ENCODE results near the gene BMX. TPM values are rescaled to one million over a fixed set of nuclear protein-coding genes. Genes with fewer than 3 reads are reported as not detected.

Gene BMX
- total RNA-seq, 1 donor from 2014 or later = not detected

- DNase-seq (ENCODE audit: low spot score, unreplicated experiment) = no peak
- no peak for TF ChIP-seq CTCF (IDR thresholded peaks at IDR 0.05; ENCODE audit: unreplicated experiment)
- Mint-ChIP-seq H3K27me3 (peaks cover 3% of the 10 kb centered on the region), H3K4me3 (ENCODE audit: low read depth) (no peak overlapping the region), H3K4me1 (ENCODE audit: low read depth) (no peaks in the 10 kb centered on the region), H3K36me3 (ENCODE audit: insufficient read depth) (no peaks in the 10 kb centered on the region), H3K27ac (no peak overlapping the region), H3K9me3 (ENCODE audit: low read depth) (no peaks in the 10 kb centered on the region)
These were observed 11.0 kb downstream of the BMX start for GRCh38 chrX:15511563-15511962.

- Mint-ChIP-seq H3K4me1 (ENCODE audit: low read depth) (no peaks in the 10 kb centered on the region), H3K27me3 (peaks cover 3% of the 10 kb centered on the region), H3K27ac (no peak overlapping the region), H3K36me3 (ENCODE audit: insufficient read depth) (no peaks in the 10 kb centered on the region), H3K9me3 (ENCODE audit: low read depth) (no peaks in the 10 kb centered on the region), H3K4me3 (ENCODE audit: low read depth) (no peak overlapping the region)
- no peak for TF ChIP-seq CTCF (IDR thresholded peaks at IDR 0.05; ENCODE audit: unreplicated experiment)
- no peak for DNase-seq (ENCODE audit: low spot score, unreplicated experiment)
These were observed 11.9 kb downstream of the BMX start for GRCh38 chrX:15512401-15512965.

GRCh38 chrX:15514279-15514678 is 13.7 kb downstream of the BMX start:
- DNase-seq (ENCODE audit: low spot score, unreplicated experiment) = no peak
- Mint-ChIP-seq H3K36me3 (ENCODE audit: insufficient read depth) (no peaks in the 10 kb centered on the region), H3K4me3 (ENCODE audit: low read depth) (no peak overlapping the region), H3K9me3 (ENCODE audit: low read depth) (no peaks in the 10 kb centered on the region), H3K27me3 (peaks cover 3% of the 10 kb centered on the region), H3K4me1 (ENCODE audit: low read depth) (no peaks in the 10 kb centered on the region), H3K27ac (no peak overlapping the region)
- TF ChIP-seq CTCF (IDR thresholded peaks at IDR 0.05; ENCODE audit: unreplicated experiment) = no peak

- H3K9me3 Mint-ChIP-seq (ENCODE audit: low read depth) = no peaks in the 10 kb centered on the region
- TF ChIP-seq CTCF (IDR thresholded peaks at IDR 0.05; ENCODE audit: unreplicated experiment) = no peak
- H3K4me3 Mint-ChIP-seq (ENCODE audit: low read depth) = no peak overlapping the region
- DNase-seq (ENCODE audit: low spot score, unreplicated experiment) = no peak
- H3K27me3 Mint-ChIP-seq = no peaks in the 10 kb centered on the region
- no peaks in the 10 kb centered on the region for H3K36me3 Mint-ChIP-seq (ENCODE audit: insufficient read depth)
- H3K27ac Mint-ChIP-seq = no peak overlapping the region
- H3K4me1 Mint-ChIP-seq (ENCODE audit: low read depth) = no peaks in the 10 kb centered on the region
These were observed 15.3 kb downstream of the BMX start for GRCh38 chrX:15515931-15516330.

- H3K36me3 Mint-ChIP-seq (ENCODE audit: insufficient read depth) = no peaks in the 10 kb centered on the region
- TF ChIP-seq CTCF (IDR thresholded peaks at IDR 0.05; ENCODE audit: unreplicated experiment) = no peak
- no peak overlapping the region for H3K27ac Mint-ChIP-seq
- no peak overlapping the region for H3K4me3 Mint-ChIP-seq (ENCODE audit: low read depth)
- DNase-seq (ENCODE audit: low spot score, unreplicated experiment) = no peak
- H3K27me3 Mint-ChIP-seq = no peaks in the 10 kb centered on the region
- H3K9me3 Mint-ChIP-seq (ENCODE audit: low read depth) = no peaks in the 10 kb centered on the region
- no peaks in the 10 kb centered on the region for H3K4me1 Mint-ChIP-seq (ENCODE audit: low read depth)
These were observed 21.9 kb downstream of the BMX start for GRCh38 chrX:15522464-15522863.

All from progenitor cell of endocrine pancreas (in vitro differentiated cells).